Neural cell (in vitro differentiated cells): ENCODE results near the gene PHF12. TPM values are rescaled to one million over a fixed set of nuclear protein-coding genes. Genes with fewer than 3 reads are reported as not detected.
A peak's percentile ranks its signal among the peaks of the same experiment; 100 is the strongest.

Experiments used
- H2AFZ ChIP-seq: fragments of 200-600, 300-800 bp; sonication (generic), shearing (Covaris generic); 2 replicates; pipeline ENCODE4 v1.6.0; 2014; ENCODE audit warnings: low read depth, mild to moderate bottlenecking, antibody characterized with exemption, low read length, moderate library complexity
- H3F3A ChIP-seq: fragments of 200-600 bp; shearing (Covaris generic); 2 replicates; pipeline ENCODE4 v1.6.1; 2016; ENCODE audit warnings: mild to moderate bottlenecking, moderate library complexity, mixed read lengths, antibody characterized with exemption, low read length; ENCODE audit not compliant: insufficient read depth, poor library complexity, severe bottlenecking
- H3K27ac ChIP-seq: fragments of 200-600, 300-800 bp; sonication (generic), shearing (Covaris generic); 2 replicates; pipeline ENCODE4 v1.5.1; 2014; ENCODE audit warnings: mild to moderate bottlenecking, low read length, moderate library complexity
- H3K27me3 ChIP-seq: fragments of 300-800, 200-600 bp; sonication (generic), shearing (Covaris generic); 2 replicates; pipeline ENCODE4 v1.6.0; 2014; ENCODE audit warnings: mild to moderate bottlenecking, low read depth, low read length, moderate library complexity; ENCODE audit not compliant: insufficient read depth
- H3K36me3 ChIP-seq: fragments of 300-800, 200-600 bp; sonication (generic), shearing (Covaris generic); 2 replicates; pipeline ENCODE4 v1.5.1; 2014; ENCODE audit warnings: mild to moderate bottlenecking, antibody characterized with exemption, low read length, moderate library complexity; ENCODE audit not compliant: insufficient read depth
- H3K4me2 ChIP-seq: fragments of 300-800, 200-600 bp; sonication (generic), shearing (Covaris generic); 2 replicates; pipeline ENCODE4 v1.6.0; 2014; ENCODE audit warnings: mild to moderate bottlenecking, low read length
- H3K4me3 ChIP-seq: fragments of 300-800, 200-600 bp; sonication (generic), shearing (Covaris generic); 2 replicates; pipeline ENCODE4 v1.5.1; 2014; ENCODE audit warnings: mild to moderate bottlenecking, low read length, moderate library complexity
- H3K79me2 ChIP-seq: fragments of 200-600 bp; shearing (Covaris generic); replicated peaks from 2 replicates; pipeline ENCODE4 v1.6.0; 2014; ENCODE audit warnings: mild to moderate bottlenecking, low read length, moderate library complexity; ENCODE audit not compliant: insufficient read depth
- H3K9ac ChIP-seq: fragments of 300-800, 200-600 bp; sonication (generic), shearing (Covaris generic); 2 replicates; pipeline ENCODE4 v1.6.1; 2016; ENCODE audit warnings: mild to moderate bottlenecking, low read length, mixed read lengths
- H3K9me2 ChIP-seq: fragments of 200-600 bp; shearing (Covaris generic); 2 replicates; pipeline ENCODE4 v1.6.1; 2016; ENCODE audit warnings: mild to moderate bottlenecking, low read length, mixed read lengths; ENCODE audit not compliant: insufficient read depth
- H3K9me3 ChIP-seq: fragments of 200-600, 300-800 bp; sonication (generic), shearing (Covaris generic); 2 replicates; pipeline ENCODE4 v1.6.1; 2016; ENCODE audit warnings: mild to moderate bottlenecking, mixed run types, low read length, moderate library complexity, mixed read lengths
- H4K20me1 ChIP-seq: fragments of 200-600 bp; shearing (Covaris generic); 2 replicates; pipeline ENCODE4 v1.6.1; 2016; ENCODE audit warnings: mild to moderate bottlenecking, mixed run types; ENCODE audit not compliant: insufficient read depth
- CTCF ChIP-seq: fragments of 450-650 bp; IDR thresholded peaks from 2 replicates; pipeline ENCODE4 v1.5.1; 2014; ENCODE audit warnings: antibody characterized with exemption, mild to moderate bottlenecking, moderate library complexity; ENCODE audit not compliant: poor library complexity, severe bottlenecking
- EP300 ChIP-seq: fragments of 450-650 bp; conservative IDR thresholded peaks from 2 replicates; pipeline ENCODE4 v1.6.1; 2014; ENCODE audit warnings: antibody characterized with exemption, mild to moderate bottlenecking, moderate library complexity; ENCODE audit not compliant: poor library complexity, severe bottlenecking
- EZH2 ChIP-seq: fragments of 200-600, 300-800 bp; shearing (Covaris generic), sonication (generic); IDR thresholded peaks from 2 replicates; pipeline ENCODE4 v1.6.1; 2014; ENCODE audit warnings: antibody characterized with exemption, low read length, borderline replicate concordance, mild to moderate bottlenecking; ENCODE audit not compliant: insufficient read depth, poor library complexity, severe bottlenecking
- MXI1 ChIP-seq: fragments of 450-650 bp; conservative IDR thresholded peaks from 2 replicates; pipeline ENCODE4 v1.6.1; 2014; ENCODE audit warnings: antibody characterized with exemption, mild to moderate bottlenecking; ENCODE audit not compliant: poor library complexity, severe bottlenecking
- POLR2AphosphoS5 ChIP-seq: IDR thresholded peaks from 2 replicates; pipeline ENCODE4 v1.6.1; 2012
- RAD21 ChIP-seq: fragments of 450-650 bp; conservative IDR thresholded peaks from 2 replicates; pipeline ENCODE4 v1.6.1; 2014; ENCODE audit warnings: antibody characterized with exemption, mild to moderate bottlenecking, moderate library complexity
- REST ChIP-seq: IDR thresholded peaks from 2 replicates; pipeline ENCODE4 v1.6.1; 2012; ENCODE audit warnings: borderline replicate concordance
- SMC3 ChIP-seq: fragments of 450-650 bp; conservative IDR thresholded peaks from 2 replicates; pipeline ENCODE4 v1.6.1; 2014; ENCODE audit warnings: antibody characterized with exemption, mild to moderate bottlenecking, moderate library complexity; ENCODE audit not compliant: poor library complexity
- TAF1 ChIP-seq: IDR thresholded peaks from 2 replicates; pipeline ENCODE4 v1.6.1; 2012; ENCODE audit warnings: low read depth
- polyA plus RNA-seq: library from polyadenylated mRNA; depleted of rRNA; stranded (reverse); fragments of >200 nt; gene quantifications from 2 replicates; pipeline ENCODE4 v1.2.3, GENCODE V29; 2014

PHF12 gene
- polyA plus RNA-seq, 1 donor from 2014 or later: 10.4 TPM

- no peaks in the 10 kb centered on the region for H3F3A ChIP-seq
- no peaks in the 10 kb centered on the region for H3K36me3 ChIP-seq
- no peaks in the 10 kb centered on the region for H3K9me2 ChIP-seq
- H2AFZ ChIP-seq: no peak overlapping the region
- no peak overlapping the region for H3K4me3 ChIP-seq
- H3K4me2 ChIP-seq: no peak overlapping the region
- no peaks in the 10 kb centered on the region for H4K20me1 ChIP-seq
- no peaks in the 10 kb centered on the region for H3K79me2 ChIP-seq
- H3K9ac ChIP-seq: no peak overlapping the region
- peaks cover 8% of the 10 kb centered on the region for H3K27me3 ChIP-seq
- TF ChIP-seq TAF1 (no peak), MXI1 (no peak), REST (no peak), SMC3 (no peak), RAD21 (no peak), EZH2 (no peak), CTCF (no peak), EP300 (no peak), POLR2AphosphoS5 (no peak)
- H3K27ac ChIP-seq: no peak overlapping the region
- H3K9me3 ChIP-seq: no peaks in the 10 kb centered on the region
These were observed 35.7 kb upstream of the PHF12 start for GRCh38 chr17:28986714-28987655.

- Histone ChIP-seq H2AFZ (no peak overlapping the region), H3K4me3 (peak overlapping the region; percentile 28), H3K9me3 (no peaks in the 10 kb centered on the region), H3K4me2 (no peak overlapping the region), H3K79me2 (no peaks in the 10 kb centered on the region), H3K9ac (no peak overlapping the region), H4K20me1 (no peaks in the 10 kb centered on the region), H3K9me2 (no peaks in the 10 kb centered on the region), H3K36me3 (no peaks in the 10 kb centered on the region), H3F3A (no peaks in the 10 kb centered on the region), H3K27ac (no peak overlapping the region), H3K27me3 (peaks cover 8% of the 10 kb centered on the region)
- TF ChIP-seq REST (no peak), SMC3 (no peak), EZH2 (no peak), CTCF (no peak), EP300 (no peak)
These were observed 34.8 kb upstream of the PHF12 start for GRCh38 chr17:28985950-28986713.
